ENCODE data around the gene UNC119B.

The UNC119B gene

DNA sequence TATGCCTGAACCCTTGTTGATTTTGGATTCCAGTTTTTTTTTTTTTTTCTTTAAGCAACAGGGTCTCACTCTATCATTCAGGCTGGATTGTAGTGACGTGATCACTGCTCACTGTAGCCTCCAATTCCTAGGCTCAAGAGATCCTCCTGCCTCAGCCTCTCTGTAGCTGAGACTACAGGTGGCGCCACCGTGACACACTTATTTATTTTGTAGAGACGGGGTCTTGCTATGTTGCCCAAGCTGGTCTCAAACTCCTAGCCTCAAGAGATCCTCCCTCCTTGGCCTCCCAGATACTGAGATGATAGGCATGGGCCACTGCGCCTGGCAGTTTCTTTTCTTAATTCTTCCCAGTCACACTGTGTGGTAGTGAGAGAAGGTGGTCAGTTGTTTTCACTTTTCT, 40.5 kb downstream of the UNC119B start:
- DNase-seq (ENCODE audit: low read depth), result no peak
- TF ChIP-seq CTCF (conservative IDR thresholded peaks at IDR 0.05; ENCODE audit: low read depth, low read length), result no peak
- H3K4me3 ChIP-seq (ENCODE audit: low read depth, low read length), result no peak overlapping the region

DNA sequence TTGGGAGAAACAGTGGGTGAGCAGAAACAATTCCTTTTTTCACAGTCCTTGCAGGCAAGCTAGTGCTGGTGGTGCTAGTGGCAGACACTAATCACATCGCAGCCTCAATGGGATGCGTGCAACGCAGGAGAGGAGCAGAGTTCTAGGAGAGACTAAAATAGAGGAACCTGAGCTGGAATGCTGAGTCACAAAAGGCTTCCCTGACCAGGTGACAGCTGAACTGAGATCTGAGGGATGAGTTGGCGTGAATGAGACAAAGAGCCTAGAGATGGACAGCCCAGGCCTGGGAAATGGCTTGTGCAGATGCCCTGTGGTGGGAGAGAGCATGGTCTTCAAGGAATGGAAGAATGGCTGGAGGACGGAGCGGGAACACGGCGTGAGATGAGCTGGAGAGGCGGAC, 41.1 kb downstream of the UNC119B start:
- TF ChIP-seq CTCF (conservative IDR thresholded peaks at IDR 0.05; ENCODE audit: low read depth, low read length), result no peak
- no peak for DNase-seq (ENCODE audit: low read depth)
- no peak overlapping the region for H3K4me3 ChIP-seq (ENCODE audit: low read depth, low read length)

DNA sequence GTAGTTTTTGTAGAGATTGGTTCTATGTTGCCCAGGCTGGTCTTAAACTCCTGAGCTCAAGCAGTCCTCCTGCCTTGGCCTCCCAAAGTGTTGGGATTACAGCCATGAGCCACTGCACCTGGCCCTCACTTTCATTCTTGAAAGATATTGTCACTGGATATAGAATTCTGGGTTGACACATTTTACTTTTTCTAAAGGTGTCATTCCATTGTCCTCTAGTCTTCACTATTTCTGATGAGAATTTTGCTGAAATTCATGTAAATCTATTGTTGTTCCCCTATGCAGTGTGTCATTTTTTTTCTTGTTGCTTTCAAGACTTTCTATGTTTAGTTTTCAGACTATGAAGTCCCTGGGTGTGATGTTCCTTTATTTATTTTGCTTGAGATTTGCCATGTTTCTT, 44.5 kb downstream of the UNC119B start:
- TF ChIP-seq CTCF (conservative IDR thresholded peaks at IDR 0.05; ENCODE audit: low read depth, low read length), result no peak
- H3K4me3 ChIP-seq (ENCODE audit: low read depth, low read length), result no peak overlapping the region
- DNase-seq (ENCODE audit: low read depth), result no peak

DNA sequence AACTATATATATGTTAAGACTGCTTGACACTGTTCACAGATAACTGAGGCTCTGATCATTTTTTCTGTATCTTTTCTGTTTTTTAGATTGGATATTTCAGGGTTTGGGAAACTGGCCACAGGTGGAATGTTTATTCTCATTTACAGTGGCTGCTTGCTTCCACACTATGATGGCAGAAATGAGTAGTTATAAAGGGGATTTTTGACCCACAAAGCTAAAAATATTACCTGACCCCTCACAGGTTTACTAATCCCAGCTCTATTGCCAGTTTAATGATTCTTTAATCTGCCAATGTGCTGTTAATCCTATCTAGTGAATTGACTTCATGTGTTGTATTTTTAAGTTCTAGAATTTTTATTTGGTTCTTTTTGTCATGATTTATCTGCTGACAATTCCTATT, 45.0 kb downstream of the UNC119B start:
- no peak for DNase-seq (ENCODE audit: low read depth)
- no peak overlapping the region for H3K4me3 ChIP-seq (ENCODE audit: low read depth, low read length)
- no peak for TF ChIP-seq CTCF (conservative IDR thresholded peaks at IDR 0.05; ENCODE audit: low read depth, low read length)

DNA sequence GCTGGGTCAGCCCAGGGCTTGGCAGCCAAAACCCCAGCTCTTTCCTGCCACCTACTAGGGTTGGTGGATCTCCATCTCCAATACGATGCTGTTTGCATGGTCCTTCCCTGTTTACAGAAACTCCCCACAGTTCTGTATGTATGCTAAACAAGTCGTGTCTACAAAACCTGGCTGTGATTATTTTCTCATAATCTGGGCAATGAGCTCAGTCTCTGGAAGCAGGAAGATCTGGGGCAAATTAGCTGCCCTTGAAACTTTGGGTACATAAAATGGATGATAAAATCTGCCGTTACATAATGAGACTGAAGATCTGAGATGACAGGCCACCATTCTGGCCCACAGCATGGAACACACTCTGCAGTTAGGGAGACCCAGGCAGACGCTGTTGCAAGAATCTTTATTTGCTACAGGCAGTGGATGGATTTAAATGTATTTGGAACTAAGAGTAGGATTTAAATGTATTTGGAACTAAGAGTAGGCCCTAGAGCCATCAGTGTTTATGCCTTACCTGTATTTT, 47.0 kb downstream of the UNC119B start:
- TF ChIP-seq CTCF (conservative IDR thresholded peaks at IDR 0.05; ENCODE audit: low read depth, low read length), result no peak
- no peak overlapping the region for H3K4me3 ChIP-seq (ENCODE audit: low read depth, low read length)
- no peak for DNase-seq (ENCODE audit: low read depth)

- DNase-seq (ENCODE audit: low read depth), result no peak
- no peak for TF ChIP-seq CTCF (conservative IDR thresholded peaks at IDR 0.05; ENCODE audit: low read depth, low read length)
These were observed 47.7 kb downstream of the UNC119B start for GRCh38 chr12:120757949-120758348.

GRCh38 chr12:120758798-120759590, 48.7 kb downstream of the UNC119B start:
- no peak for TF ChIP-seq CTCF (conservative IDR thresholded peaks at IDR 0.05; ENCODE audit: low read depth, low read length)
- DNase-seq (ENCODE audit: low read depth), result no peak
- H3K4me3 ChIP-seq (ENCODE audit: low read depth, low read length), result no peak overlapping the region

More at GRCh38 chr12:120757949-120758348, 47.7 kb downstream of the UNC119B start:
- no peak overlapping the region for H3K4me3 ChIP-seq (ENCODE audit: low read depth, low read length)

All from choroid plexus epithelial cell (primary cell).